ENCODE results near the gene CHMP6. TPM values are rescaled to one million over a fixed set of nuclear protein-coding genes. Genes with fewer than 3 reads are reported as not detected.

The CHMP6 gene
- total and polyA plus RNA-seq, 5 experiments from 2014 or later, result 40.1 to 47.6 (median 41.6) TPM

DNA sequence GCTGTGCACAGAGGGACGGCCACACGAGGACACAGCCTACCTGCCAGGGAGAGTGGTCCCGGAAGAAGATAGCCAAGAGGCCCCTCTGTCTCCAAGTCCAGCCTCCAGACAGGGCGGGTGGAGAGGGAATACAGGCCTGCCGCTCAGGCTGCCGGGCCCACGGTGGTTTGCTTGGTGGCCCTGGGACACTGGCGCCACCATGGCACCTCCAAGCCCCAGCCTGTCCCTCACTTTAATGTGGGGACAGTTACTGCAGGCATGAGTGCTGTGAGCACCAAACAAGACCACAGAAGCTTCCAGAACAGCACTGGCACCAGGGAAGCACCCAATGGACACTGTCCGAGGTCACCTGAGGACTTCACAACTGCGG is 22.0 kb upstream of the CHMP6 start:
- H3K4me3 Mint-ChIP-seq, result peak overlapping the region in 2 of 10 donors; percentile 34 to 51
- DNase-seq, result no peak
- no peaks in the 10 kb centered on the region for H3K27me3 Mint-ChIP-seq
- no peak for ATAC-seq
- peaks cover 0 to 10% (median 0%) of the 10 kb centered on the region in 3 donors for H3K36me3 Mint-ChIP-seq
- H3K9me3 Mint-ChIP-seq, result no peaks in the 10 kb centered on the region
- H3K27ac Mint-ChIP-seq, result peak overlapping the region in 4 of 10 donors; percentile 22 to 67 (median 57)
- peaks cover 7 to 21% (median 12%) of the 10 kb centered on the region in 4 donors for H3K4me1 Mint-ChIP-seq
- POLR2A ChIA-PET, result interaction anchor here (1.2 kb wide), 1 partner anchor 81 kb away, joined by 3 read pairs; no protein-coding TSS in a partner anchor

GRCh38 chr17:80970044-80970761 is 21.4 kb upstream of the CHMP6 start:
- H3K36me3 Mint-ChIP-seq, result peaks cover 0 to 10% (median 0%) of the 10 kb centered on the region in 3 donors
- peak in 9 of 10 donors; percentile 15 to 78 (median 45) for DNase-seq
- POLR2A ChIA-PET, result interaction anchor here (1.2 to 1.3 kb wide), 2 partner anchors 82 to 543 kb away, joined by 3 read pairs; no protein-coding TSS in a partner anchor
- H3K27me3 Mint-ChIP-seq, result peaks cover 0 to 2% (median 0%) of the 10 kb centered on the region in 5 donors
- H3K4me3 Mint-ChIP-seq, result peak overlapping the region in 7 of 10 donors; percentile 51 to 65 (median 59)
- H3K4me1 Mint-ChIP-seq, result peaks cover 7 to 21% (median 12%) of the 10 kb centered on the region in 4 donors
- peak overlapping the region in 7 of 10 donors; percentile 3 to 87 (median 57) for H3K27ac Mint-ChIP-seq
- peak; percentile 74 to 81 for ATAC-seq
- no peaks in the 10 kb centered on the region for H3K9me3 Mint-ChIP-seq

- Mint-ChIP-seq H3K27ac (peak overlapping the region in 5 of 10 donors; percentile 3 to 87 (median 57)), H3K4me1 (peaks cover 7 to 21% (median 12%) of the 10 kb centered on the region in 4 donors), H3K36me3 (peaks cover 0 to 5% (median 0%) of the 10 kb centered on the region in 3 donors), H3K9me3 (no peaks in the 10 kb centered on the region), H3K4me3 (peak overlapping the region in 5 of 10 donors; percentile 29 to 65 (median 59)), H3K27me3 (peaks cover 0 to 5% (median 0%) of the 10 kb centered on the region in 5 donors)
- ATAC-seq (no peak), DNase-seq (no peak)
- POLR2A ChIA-PET, result interaction anchor here (1.3 kb wide), 1 partner anchor 544 kb away, joined by 3 read pairs; no protein-coding TSS in a partner anchor
These were observed 20.6 kb upstream of the CHMP6 start for GRCh38 chr17:80970762-80971703.

GRCh38 chr17:80971704-80972304 is 19.8 kb upstream of the CHMP6 start:
- Mint-ChIP-seq H3K27ac (no peak overlapping the region), H3K27me3 (peaks cover 0 to 5% (median 0%) of the 10 kb centered on the region in 5 donors), H3K9me3 (no peaks in the 10 kb centered on the region), H3K36me3 (peaks cover 0 to under 1% (median 0%) of the 10 kb centered on the region in 3 donors), H3K4me3 (no peak overlapping the region), H3K4me1 (peaks cover 5 to 21% (median 12%) of the 10 kb centered on the region in 4 donors)
- DNase-seq (no peak), ATAC-seq (no peak)
- POLR2A ChIA-PET, result no interaction called here

DNA sequence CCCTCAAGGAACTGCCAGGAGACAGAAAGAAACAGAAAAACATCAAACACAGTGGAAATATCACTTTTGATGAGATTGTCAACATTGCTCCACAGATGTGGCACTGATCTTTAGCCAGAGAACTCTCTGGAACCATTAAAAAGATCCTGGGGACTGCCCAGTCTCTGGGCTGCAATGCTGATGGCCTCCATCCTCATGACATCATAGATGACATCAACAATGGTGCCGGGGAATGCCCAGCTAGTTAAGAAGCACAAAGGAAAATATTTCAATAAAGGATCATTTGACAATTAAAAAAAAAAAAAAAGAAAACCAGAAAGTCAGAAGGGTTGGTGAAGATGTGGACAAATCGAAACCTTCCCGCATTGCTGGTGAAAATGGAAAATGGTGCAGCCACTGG is 14.9 kb upstream of the CHMP6 start:
- Mint-ChIP-seq H3K9me3 (no peaks in the 10 kb centered on the region), H3K36me3 (no peaks in the 10 kb centered on the region), H3K27me3 (peaks cover 6 to 33% (median 9%) of the 10 kb centered on the region in 5 donors), H3K4me3 (no peak overlapping the region), H3K4me1 (peaks cover 7 to 12% (median 8%) of the 10 kb centered on the region in 4 donors), H3K27ac (no peak overlapping the region)
- POLR2A ChIA-PET, result no interaction called here
- DNase-seq, result no peak
- no peak for ATAC-seq

DNA sequence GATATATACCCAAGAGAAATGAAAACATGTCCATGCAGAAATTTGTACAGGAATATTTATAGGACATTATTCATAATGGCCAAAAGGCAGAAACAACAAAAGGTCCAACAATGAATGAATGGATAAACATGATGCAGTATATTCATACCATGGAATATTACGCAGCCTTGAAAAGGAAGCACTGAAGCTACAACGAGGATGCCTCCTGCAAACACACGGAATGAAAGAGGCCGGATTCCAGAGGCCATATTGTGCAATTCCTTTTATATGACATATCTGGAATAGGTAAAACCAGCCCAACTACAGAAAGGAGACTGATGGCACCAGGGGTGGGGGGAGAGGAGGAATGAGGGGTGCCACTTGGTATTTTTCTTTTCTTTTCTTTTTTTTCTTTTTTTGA is 14.5 kb upstream of the CHMP6 start:
- Mint-ChIP-seq H3K27me3 (peaks cover 6 to 33% (median 9%) of the 10 kb centered on the region in 5 donors), H3K9me3 (no peaks in the 10 kb centered on the region), H3K36me3 (no peaks in the 10 kb centered on the region), H3K4me3 (no peak overlapping the region), H3K27ac (peak overlapping the region in 1 of 10 donors; percentile 79), H3K4me1 (peaks cover 7 to 12% (median 9%) of the 10 kb centered on the region in 4 donors)
- POLR2A ChIA-PET, result no interaction called here
- no peak for DNase-seq
- ATAC-seq, result no peak

GRCh38 chr17:80978499-80979497 is 12.8 kb upstream of the CHMP6 start:
- ATAC-seq (no peak), DNase-seq (no peak)
- Mint-ChIP-seq H3K27me3 (peaks cover 6 to 37% (median 9%) of the 10 kb centered on the region in 5 donors), H3K9me3 (no peaks in the 10 kb centered on the region), H3K4me1 (peaks cover 8 to 12% (median 10%) of the 10 kb centered on the region in 4 donors), H3K4me3 (no peak overlapping the region), H3K27ac (no peak overlapping the region), H3K36me3 (no peaks in the 10 kb centered on the region)
- POLR2A ChIA-PET, result interaction anchor here (0.6 kb wide), 1 partner anchor 10 kb away, joined by 3 read pairs; no protein-coding TSS in a partner anchor

DNA sequence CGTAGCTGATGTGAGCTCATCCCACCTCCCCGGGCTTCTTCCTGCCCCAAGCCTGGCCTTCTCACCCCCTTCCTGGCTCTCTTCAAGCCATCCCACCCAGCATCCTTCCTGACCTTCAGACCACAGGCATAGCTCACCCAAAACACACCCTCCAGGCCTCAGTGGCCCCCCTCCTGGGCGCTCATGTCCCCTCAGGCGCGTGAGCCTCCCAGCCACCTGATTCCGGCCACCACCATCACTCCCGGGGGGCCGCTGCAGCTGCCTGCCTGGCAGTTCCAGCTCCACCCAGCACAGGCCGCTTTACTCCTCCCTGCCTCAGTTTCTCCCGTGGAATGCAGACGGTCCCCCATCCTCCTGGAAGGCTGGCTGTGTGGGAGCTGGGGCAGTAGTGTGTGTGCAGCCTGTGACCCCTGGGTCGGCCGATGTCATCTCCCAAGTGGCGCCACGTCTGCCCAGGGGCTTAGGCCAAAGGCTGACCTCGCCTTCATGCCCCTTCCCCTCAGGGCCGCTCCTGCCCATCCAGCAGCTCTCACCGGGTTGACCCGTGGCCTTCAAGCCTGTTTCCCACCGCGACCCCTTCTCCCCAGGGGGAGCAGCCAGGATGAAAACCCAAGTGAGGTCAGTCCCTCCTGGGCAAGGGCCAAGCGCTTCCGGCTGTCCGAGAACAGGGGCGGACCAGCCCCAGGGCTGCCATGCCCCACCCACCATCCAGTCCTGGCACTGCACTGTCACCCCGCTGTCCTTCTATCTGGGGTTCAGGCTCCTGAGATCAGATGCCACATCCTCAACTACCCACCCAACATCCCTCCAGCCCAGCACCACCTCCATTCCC is 11.9 kb upstream of the CHMP6 start:
- Mint-ChIP-seq H3K27ac (peak overlapping the region in 1 of 10 donors; percentile 90), H3K4me3 (peak overlapping the region in 3 of 10 donors; percentile 5 to 63 (median 52))

DNA sequence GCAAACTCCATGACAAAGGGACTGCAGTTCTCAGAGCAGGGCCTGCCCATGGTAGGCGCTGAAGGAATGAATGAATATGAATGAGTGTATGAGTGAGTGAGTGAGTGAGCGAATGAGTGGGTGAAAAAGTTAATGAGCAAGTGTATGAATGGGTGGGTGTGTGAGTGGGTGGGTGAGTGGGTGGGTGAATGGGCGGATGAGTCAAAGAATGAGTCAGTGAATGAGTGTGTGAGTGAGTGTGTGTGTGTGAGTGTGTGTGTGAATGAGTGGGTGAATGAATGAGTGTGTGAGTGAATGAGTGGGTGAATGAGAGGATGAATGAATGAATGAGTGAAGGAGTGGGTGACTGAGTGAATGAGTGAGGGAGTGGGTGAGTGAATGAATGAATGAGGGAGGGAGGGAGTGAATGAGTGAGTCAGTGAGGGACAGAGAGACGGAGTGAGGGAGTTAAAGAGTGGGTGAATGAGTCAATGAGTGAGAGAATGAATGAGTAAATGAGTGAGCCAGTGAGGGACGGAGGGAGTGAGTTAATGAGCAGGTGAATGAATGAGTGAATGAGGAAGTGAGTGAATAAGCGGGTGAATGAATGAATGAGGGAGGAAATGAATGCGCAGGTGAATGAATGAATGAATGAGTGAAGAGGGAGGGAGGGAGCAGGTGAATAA is 11.1 kb upstream of the CHMP6 start:
- Mint-ChIP-seq H3K27ac (peak overlapping the region in 4 of 10 donors; percentile 3 to 90 (median 44)), H3K4me3 (peak overlapping the region in 8 of 10 donors; percentile 33 to 84 (median 60)), H3K4me1 (peaks cover 8 to 12% (median 10%) of the 10 kb centered on the region in 4 donors), H3K36me3 (no peaks in the 10 kb centered on the region), H3K9me3 (no peaks in the 10 kb centered on the region), H3K27me3 (peaks cover 6 to 34% (median 9%) of the 10 kb centered on the region in 5 donors)
- POLR2A ChIA-PET, result interaction anchor here (1.1 kb wide), 1 partner anchor 553 kb away, joined by 3 read pairs; no protein-coding TSS in a partner anchor
- DNase-seq (no peak), ATAC-seq (no peak)

More for the DNA sequence above, 11.9 kb upstream of the CHMP6 start:
- DNase-seq, result no peak
- H3K9me3 Mint-ChIP-seq, result no peaks in the 10 kb centered on the region
- H3K36me3 Mint-ChIP-seq, result no peaks in the 10 kb centered on the region
- ATAC-seq, result no peak
- peaks cover 8 to 12% (median 10%) of the 10 kb centered on the region in 4 donors for H3K4me1 Mint-ChIP-seq
- POLR2A ChIA-PET, result no interaction called here
- H3K27me3 Mint-ChIP-seq, result peaks cover 6 to 37% (median 9%) of the 10 kb centered on the region in 5 donors
